Stimulated activated CD4-positive, alpha-beta T cell treated with anti-CD3 and anti-CD28 coated beads, TNF-alpha, amount 100 ng/mL, for 1 hour (primary cell): ENCODE measurements around the gene UBE2H.
A peak's percentile ranks its signal among the peaks of the same experiment; 100 is the strongest.
"Not testable (repeated sequence)": the region's sequence is repeated elsewhere in the genome, so short reads cannot be mapped to it uniquely, and the experiment has no call there.

Experiments used
- DNase-seq, 3 donors: peaks; one replicate each; pipeline ENCODE4 v3.0.0-alpha.2; 2020; ENCODE audit warnings: low read depth in 3 of 3, low spot score in 1 of 3

Gene UBE2H

DNA sequence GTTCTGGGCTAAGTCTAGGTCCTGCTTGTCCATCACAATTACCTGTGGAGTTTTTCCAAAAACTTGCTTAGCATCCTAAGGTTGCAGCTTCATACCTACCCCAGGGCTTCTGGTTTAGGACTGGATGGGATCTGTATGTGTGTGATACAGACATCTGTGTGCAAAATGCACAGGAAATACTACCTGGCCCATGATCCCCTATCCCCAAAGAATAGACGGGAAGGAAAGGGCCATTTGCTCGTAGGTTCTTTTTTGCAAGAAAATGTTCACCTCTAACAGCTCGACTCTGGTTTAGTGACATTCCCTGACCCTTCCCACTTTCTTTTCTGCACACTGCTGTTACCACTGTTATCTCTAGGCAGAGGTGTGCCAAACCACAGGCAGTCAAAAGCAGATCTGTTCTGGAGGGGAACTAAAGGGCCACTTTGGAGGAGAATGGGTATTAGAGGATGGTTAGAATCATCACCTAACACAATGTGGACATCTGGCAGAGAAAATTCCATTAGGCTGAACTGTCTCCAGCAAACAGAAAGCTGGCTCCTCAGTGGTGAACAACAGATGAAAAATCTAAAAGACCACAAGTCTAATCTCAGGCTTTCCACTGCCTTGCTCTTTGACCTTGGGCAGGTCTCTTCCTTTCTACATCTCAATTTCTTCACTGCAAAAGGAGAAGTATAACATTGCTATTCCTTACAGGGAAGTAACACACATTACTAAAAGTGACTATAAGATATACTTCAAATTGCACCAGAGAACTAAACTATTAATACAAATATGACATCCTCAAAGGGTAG is 107.4 kb downstream of the UBE2H start:
- no peak for DNase-seq

DNA sequence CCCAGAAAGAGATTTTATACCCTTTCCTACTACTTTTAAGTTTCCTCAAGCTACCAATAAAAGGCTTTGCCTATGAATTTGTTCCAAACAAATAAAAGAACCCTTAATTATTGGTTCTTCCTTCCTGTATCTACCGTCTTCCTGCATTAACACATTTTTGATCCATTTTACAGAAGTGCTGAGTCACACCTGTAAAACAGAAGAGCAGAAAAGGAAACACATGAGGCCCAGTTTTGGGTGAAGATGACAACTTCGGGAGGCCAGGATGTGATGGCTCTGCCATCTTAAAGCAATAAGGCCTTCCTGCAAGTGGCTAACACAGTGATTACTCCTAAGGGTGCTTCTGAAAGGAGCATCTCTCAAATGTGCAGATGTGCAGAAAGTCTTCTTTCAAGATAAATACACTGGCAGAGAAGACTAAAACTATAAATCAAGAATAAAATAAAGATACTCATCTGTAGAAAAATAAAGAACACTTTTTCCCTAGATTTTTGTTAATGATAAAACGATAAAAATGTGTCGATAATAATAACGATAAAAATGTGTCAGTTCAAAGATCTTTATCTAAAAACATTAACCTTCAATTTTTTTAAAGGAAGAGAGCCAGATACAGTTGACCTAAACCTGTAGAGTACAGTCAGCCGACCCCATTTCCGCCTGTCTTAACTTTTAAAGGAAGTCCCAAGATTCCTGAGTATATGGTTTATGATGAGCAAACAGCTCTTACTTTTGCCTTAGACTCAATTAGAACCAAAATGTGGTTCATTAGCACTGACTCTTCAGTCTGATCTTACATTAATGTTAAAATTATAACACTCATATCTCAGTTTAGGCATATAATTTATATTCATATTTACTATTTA is 108.6 kb downstream of the UBE2H start:
- no peak for DNase-seq

DNA sequence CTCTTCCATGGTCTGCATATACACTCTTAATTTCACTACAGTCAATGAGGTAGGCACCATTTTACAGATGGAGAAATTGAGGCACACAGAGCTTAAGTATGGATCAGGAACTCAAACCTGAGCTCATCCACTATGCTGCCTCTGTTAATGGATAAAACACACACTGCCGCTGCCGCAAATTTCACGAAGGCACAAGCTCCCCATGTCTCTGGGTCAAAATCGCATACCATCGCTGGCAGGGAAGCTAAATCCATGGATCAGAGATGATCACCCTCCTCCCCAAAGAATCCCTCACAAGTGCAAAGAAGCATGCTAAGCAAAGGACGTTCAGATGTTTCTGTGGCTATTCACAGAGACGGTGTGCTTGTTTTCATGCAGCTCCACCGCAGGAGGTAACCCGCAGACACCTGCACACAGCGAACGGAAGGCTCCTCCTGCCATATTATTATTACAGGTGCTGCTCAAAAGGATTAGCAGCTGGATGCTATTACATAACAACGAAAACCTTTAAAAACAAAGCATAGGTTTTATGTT is 109.3 kb downstream of the UBE2H start:
- DNase-seq, result no peak

DNA sequence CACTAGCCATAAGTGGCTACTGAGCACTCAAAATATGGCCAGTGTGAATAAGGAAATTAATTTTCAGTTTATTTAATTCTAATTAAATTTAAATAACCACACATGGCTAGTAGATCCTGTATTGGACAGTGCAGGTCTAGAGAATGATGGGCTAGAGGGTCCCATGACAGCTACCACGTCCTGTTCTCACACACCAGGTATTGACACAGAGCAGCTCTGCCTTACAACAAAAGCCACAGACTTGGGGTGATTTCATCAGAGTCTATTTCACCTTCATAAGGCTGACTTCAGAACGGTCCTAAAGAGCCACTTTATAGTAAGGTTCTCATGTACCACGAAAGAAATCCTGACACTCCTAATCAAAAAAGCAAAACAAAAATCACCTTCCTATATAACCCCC is 111.3 kb downstream of the UBE2H start:
- no peak for DNase-seq

DNA sequence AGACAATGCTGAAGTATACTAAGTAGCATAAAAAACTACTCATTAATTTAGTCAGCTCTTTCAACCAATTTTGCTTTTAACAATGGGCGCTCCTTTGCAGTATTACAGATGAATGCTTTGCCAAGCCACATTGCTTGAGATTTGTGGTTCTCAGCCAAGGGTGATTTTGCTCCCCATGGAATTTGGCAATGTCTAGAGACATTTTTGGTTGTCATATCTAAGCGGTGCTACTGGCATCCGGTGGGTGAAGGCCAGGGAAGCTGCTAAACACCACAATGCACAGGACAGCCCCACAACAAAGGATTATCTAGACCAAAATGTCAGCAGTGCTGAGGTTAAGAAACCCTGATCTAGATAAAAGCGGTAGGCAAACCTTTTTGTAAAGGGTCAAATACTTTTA is 112.0 kb downstream of the UBE2H start:
- DNase-seq, result no peak

DNA sequence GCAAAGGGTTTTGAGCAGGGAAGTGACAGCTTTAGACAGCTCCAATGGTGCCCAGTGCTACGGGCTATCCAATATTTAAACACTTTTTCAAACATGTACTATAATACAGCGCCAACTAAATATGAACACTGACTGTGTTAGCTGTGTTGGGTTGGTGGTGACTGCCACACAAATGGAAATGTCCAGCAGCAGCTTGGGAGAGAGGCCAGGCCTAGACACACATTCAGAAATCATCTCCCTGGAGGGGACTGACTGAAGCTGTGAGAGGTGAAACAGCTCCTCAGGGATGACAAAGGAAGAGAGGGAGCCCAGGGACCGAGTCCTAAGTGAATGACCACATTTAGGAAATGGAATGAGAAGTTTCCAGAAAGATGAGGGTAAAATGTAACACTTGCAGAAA is 115.8 kb downstream of the UBE2H start:
- no peak for DNase-seq

DNA sequence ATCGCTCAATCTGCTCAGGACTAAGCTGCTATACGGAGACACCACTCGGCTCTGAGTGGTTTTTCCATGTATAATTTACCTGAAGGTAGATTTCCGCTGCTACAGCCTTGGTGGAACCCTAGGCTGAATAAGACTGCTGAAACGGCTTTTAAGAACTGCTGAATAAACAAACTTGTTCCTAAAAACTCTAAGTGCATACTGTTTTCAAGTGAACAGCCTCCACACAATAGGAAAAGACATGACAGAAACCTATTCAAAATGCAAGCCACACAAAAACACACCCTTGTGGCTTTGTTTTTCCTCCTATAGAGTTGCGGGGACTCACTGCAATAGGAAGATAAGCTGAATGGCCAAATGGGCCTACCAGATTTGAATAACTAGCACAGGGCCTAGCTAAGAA is 117.2 kb downstream of the UBE2H start:
- no peak for DNase-seq

DNA sequence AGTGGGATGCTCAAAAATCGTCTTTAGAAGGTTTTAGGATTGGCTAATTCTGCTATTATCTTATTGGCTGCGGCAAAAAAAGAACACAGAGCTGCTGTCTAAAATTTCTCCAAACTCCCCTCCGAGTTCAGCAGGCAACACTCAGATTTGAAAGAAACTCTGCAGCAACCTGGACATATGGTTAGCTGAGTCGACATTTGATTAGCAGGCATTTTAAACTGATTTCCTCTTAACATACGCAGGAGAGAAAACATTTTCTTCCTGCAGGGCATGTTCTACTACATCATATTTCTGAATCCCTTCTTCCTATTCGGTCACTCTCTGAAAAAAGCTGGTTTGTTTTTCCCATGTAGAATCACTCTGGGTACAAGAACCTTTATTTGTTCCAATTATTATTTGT is 119.4 kb downstream of the UBE2H start:
- DNase-seq, result not testable (repeated sequence)

DNA sequence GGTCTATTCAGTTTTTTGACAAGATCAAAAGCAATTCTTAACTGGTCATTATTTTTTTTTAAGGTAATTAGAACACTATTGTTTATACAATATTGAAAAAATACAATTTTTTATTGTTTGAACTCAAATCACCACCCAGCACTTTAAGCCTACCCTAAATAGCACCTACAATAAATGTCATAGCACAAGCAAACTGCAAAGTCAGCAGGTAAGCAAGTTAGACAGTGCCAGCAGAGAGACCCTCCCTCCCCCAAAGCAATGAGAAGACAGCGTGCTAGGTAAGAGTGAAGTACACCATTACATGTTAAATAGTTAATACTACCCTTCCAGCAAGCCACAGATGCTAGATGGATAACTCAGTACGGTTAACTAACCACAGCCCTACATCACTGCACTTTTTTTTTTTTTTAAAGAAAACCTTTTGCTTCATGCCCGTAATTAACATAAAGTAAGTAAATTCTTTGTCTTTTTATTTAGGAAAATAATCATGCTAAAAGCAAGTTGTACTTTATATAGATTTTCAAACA is 120.0 kb downstream of the UBE2H start:
- DNase-seq, result no peak

DNA sequence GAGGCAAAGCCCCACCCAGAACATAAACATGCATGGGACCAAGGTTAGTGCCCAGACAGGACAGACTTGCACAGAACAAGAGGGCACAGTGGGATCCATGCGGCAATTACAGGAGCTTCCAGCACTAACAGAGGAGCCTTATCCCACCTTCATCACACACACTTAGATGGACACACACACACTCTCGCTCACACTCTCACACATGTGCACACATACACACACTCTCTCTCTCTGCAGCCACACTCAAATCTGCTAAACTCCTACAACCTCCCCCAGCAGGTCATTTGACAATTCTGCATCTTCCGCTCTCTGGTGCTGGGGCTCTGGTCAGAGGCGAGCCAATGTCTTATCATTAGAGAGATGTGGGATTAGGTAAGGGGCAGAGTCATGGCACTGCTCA is 120.5 kb downstream of the UBE2H start:
- DNase-seq, result no peak

DNA sequence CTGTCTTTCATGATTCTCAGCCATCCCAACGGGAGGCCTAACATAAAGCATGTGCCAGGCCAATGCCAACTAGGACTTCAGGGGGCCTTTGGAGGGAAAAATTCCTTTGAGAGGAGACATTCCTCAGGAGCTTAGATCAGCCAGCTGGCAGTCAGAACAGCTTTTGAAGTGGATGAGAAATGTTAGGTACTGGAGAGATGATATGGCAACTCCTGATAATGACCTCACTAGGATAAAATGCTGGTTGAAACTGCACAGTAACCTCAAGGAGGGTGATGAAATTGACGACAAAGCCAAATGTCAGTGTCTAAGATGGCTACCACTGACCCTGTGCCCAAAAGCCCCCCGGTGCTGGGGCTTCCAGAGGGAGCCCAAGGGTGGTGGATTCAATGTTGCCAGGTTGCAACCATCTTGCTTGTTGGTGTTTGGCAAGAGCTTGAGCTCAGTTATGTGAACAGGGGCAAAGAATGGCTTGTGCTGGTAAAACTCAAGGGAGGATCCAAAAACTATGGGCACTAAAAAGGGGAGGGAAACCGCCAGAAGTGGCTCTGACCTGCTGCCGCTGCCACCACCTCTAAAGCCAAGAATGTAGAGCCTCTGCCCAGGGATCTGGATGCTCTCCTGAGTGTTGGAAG is 121.2 kb downstream of the UBE2H start:
- no peak for DNase-seq

DNA sequence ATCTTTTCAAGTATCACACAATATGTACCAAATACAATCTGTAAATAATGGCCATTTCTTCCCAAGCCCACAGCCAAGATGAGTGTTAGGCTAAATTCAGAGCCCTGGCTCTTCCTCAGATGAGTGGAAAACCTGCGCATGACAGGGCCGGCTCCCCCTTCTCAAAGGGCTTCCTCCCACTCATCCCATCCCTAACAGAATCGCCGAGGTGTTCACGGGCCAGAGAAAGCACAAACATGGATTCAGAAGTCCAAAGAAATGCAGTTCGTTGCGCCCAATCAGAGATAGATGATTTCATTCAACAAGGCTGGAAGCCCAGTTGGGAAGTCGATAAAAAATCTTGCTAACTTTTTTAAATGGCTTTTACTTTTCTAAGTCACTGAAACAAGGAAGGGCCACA is 121.8 kb downstream of the UBE2H start:
- DNase-seq, result no peak

DNA sequence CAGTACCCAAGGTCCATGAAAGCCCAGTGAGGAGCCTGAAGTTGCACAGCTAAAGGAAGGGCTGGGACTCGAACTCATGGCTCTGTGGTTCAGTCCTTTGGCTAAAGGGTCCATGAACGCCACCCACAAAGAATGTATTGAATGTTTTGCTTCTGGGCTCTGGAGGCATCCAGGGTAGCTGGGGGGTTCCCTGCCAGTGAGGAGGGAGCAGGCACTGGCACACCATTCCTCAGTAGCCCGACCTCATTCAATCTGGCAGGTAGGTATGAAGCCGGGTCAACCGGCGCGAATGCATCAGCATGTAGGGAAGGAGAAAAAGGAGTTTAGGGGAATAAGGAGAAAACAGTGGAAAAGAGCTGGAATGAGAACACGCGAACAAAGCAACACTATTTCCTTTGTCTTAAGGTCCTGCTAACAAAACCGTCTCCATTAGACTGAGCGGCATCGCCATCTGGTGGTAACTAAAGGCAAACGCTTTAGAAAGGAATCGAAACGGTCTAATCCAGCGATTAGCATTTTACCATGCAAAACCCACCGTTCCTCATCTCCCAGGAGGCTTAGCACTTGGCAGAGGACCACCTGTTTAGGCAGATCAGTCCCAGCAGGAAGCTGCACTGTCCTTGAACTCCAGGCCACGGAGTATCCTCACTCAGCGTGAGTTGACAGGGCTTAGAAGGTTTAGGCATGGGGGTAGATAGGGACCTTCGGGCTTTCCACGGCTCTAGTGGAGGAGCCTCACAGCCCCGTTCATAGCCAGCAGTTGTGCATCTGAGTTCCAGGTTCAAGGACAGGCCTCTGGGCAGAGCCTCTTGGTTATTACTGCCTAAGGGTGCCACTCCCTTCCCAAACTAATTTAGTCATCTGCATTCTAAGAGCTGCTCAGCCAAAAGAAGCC is 122.8 kb downstream of the UBE2H start:
- DNase-seq, result peak in 2 of 3 donors; percentile 18 to 22

DNA sequence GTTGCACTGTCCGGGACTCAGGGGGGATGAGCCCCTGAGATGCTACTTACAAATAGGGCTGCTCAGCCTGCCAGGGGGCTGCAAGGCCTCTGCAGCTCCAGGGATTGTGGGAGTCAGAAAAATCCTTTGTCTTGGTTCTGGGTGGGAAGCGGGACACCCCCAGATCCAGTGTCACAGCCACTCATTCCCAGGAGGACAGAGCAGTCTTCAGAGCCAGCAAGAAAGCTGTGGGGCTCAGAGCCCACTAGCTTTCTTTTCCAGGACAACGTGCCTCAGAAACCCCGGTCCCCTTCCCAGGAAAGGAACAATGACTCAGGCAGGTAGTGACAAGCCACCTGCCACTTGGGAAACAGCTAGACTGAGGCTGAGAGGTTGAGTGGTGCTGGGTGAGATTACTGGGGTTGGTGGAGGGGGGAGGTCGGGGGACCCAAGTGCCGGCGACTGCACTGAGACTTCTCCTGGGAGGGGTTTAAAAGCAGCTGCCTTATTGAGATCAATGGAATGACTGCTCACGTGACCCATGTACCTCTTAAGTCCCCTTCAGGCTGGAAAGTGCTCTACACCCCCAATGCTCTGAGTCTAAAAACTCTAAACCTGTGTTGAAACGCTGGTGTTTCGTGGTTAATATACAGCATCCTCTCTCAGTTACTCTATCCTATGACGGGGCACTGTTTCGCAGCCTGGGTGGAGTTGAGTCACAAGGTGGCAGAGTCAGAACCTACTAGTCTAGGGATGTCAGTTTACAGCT is 123.6 kb downstream of the UBE2H start:
- no peak for DNase-seq

DNA sequence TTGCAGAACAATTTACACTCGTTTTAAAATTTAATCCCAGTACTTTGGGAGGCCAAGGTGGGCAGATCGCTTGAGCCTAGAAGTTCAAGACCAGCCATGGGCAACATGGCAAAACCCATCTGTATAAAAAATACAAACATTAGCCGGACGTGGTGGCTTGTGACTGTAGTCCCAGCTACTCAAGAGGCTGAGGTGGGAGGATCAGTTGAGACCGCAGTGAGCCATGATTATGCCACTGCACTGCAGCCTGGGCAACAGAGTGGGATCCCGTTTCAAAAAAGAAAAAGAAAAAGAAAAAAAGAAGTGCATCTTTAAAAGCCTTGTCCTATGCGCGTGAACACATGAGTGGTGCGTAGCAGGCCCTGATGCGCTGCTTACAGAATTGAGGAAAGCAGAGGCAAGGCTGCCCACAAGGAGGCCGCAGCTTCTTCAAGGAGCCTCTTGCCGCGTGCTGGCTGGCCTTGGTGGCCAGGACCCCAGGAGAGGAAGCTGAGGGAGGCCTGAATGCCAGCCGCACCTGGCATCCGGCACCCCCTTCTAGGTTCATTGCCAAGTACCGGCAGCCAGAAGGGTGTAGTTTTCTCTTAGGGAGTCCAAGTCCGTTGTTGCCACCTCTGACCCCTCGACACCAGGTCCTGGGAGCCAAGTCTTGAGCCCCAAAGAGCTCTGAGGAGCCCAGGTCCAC is 124.5 kb downstream of the UBE2H start:
- no peak for DNase-seq

DNA sequence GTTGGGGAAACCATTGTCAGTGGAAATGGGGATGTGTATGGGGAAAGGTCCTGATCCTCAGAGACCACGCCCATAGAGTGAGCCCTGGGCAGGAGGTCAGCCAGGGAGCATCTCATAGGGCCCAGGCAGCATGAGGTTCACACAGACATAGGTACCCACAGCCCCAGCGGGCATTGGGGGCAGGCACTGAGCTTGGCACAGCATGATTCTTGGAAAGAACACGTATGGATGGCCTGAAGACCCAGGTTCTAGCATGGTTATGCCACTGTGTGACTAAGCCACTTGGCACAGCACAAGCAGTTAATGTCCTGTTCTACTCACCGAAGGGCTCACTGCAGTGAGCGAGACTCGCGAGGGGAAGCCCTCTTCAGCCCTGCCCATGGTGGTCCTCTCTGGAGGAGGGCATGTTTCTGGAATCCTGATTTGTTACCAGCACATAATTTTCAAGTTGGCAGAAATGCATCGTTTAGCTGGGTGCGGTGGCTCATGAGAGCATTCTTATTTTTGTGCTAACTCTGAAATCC is 125.2 kb downstream of the UBE2H start:
- no peak for DNase-seq

DNA sequence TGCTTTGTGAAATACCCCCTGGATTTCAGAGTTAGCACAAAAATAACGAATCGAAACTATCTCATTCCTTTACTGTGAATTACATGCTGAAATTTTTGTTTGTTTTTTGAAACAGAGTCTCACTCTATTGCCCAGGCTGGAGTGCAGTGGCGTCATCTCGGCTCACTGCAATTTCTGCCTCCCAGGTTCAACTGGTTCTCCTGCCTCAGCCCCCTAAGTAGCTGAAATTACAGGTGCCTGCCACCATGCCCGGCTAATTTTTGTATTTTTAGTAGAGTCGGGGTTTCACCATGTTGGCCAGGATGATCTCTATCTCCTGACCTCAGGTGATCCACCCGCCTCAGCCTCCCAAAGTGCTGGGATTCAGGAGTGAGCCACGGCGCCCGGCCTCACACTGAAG is 125.9 kb downstream of the UBE2H start:
- not testable (repeated sequence) for DNase-seq

DNA sequence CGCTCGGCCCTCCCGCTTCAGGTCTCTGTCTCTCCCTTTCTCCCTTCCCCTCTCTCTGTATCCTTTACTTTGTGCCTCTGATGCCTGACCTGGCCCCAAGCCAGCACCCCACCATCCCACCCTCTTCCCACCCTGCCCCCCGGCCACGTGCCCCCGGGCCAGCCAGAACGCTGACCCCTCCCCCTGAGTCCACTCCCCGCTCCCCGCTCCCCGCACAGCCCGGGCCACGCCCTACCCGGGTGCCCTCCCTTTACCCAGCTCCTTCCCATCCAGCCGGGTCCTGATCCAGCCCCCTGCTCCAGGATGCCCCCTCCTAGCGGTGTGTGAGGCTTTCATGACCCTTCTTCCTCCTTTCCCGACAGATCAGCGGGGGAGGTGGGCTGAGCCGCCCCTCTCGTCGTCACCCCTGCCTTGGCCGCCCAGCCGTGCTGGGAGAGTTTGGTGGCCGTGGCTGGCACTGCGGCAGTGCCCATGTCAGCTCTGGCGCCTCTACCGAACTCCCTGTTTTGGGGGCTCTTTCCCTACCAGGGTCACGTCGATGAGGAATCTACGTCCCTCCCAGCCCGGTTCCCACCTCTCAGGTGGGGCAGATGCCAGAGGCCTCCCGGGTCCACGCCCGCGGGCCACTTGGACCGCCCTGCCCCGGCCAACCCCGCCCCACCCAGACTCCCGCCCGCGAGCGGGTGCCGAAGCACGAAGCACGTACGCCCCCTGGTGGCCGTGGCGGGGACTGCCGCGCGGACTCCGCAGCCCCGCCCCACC is 127.4 kb downstream of the UBE2H start:
- DNase-seq, result peak; percentile 61 to 96 (median 75)
